Measurements from ENCODE around the gene AHSA1. TPM values are rescaled to one million over a fixed set of nuclear protein-coding genes. Genes with fewer than 3 reads are reported as not detected.

AHSA1 gene
- polyA plus RNA-seq, 1 donor from 2014 or later, result 207 TPM

DNA sequence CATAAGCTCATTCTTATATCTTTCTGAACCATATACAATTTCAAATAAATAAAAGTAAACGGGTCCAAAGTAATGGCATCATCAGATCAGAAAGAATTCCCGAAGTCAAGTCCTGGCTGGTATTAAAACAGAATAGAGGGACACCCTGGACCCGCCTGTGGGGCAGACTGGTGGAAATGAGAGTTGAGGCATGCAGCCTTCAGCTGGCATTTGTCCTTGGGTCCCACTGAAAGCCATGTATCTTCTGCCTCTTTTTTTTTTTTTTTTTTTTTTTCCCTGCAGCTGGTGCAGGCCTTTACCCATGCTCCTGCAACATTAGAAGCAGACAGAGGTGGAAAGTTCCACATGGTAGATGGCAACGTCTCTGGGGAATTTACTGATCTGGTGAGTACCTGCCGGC, 9.9 kb downstream of the AHSA1 start (continued):
- TF ChIP-seq TAF1 (IDR thresholded peaks at IDR 0.05; ENCODE audit: low read depth) (no peak), POLR2AphosphoS5 (IDR thresholded peaks at IDR 0.05) (no peak), SMC3 (conservative IDR thresholded peaks at IDR 0.05; ENCODE audit: poor library complexity) (no peak)

GRCh38 chr14:77469067-77469505, 11.2 kb downstream of the AHSA1 start:
- Histone ChIP-seq H3K9ac (ENCODE audit: low read length) (no peak overlapping the region), H3K27ac (ENCODE audit: low read length) (no peak overlapping the region), H3K27me3 (ENCODE audit: insufficient read depth, low read depth, low read length) (no peaks in the 10 kb centered on the region), H3K79me2 (replicated peaks; ENCODE audit: insufficient read depth, low read length) (no peaks in the 10 kb centered on the region), H3F3A (ENCODE audit: insufficient read depth, low read length, poor library complexity, severe bottlenecking) (no peaks in the 10 kb centered on the region), H3K9me2 (ENCODE audit: insufficient read depth, low read length) (no peaks in the 10 kb centered on the region), H3K4me3 (ENCODE audit: low read length) (no peak overlapping the region), H3K36me3 (ENCODE audit: insufficient read depth, low read length) (peaks cover 3% of the 10 kb centered on the region), H3K9me3 (ENCODE audit: low read length) (no peaks in the 10 kb centered on the region), H2AFZ (ENCODE audit: low read depth, low read length) (no peak overlapping the region), H3K4me2 (ENCODE audit: low read length) (no peak overlapping the region), H4K20me1 (ENCODE audit: insufficient read depth) (no peaks in the 10 kb centered on the region)
- TF ChIP-seq SMC3 (conservative IDR thresholded peaks at IDR 0.05; ENCODE audit: poor library complexity) (no peak), POLR2AphosphoS5 (IDR thresholded peaks at IDR 0.05) (no peak), EZH2 (IDR thresholded peaks at IDR 0.05; ENCODE audit: borderline replicate concordance, insufficient read depth, low read length, poor library complexity, severe bottlenecking) (no peak), RAD21 (conservative IDR thresholded peaks at IDR 0.05) (no peak), EP300 (conservative IDR thresholded peaks at IDR 0.05; ENCODE audit: poor library complexity, severe bottlenecking) (no peak), CTCF (IDR thresholded peaks at IDR 0.05; ENCODE audit: poor library complexity, severe bottlenecking) (no peak), TAF1 (IDR thresholded peaks at IDR 0.05; ENCODE audit: low read depth) (no peak), MXI1 (conservative IDR thresholded peaks at IDR 0.05; ENCODE audit: poor library complexity, severe bottlenecking) (no peak)
- TF ChIP-seq, protein P1, sequence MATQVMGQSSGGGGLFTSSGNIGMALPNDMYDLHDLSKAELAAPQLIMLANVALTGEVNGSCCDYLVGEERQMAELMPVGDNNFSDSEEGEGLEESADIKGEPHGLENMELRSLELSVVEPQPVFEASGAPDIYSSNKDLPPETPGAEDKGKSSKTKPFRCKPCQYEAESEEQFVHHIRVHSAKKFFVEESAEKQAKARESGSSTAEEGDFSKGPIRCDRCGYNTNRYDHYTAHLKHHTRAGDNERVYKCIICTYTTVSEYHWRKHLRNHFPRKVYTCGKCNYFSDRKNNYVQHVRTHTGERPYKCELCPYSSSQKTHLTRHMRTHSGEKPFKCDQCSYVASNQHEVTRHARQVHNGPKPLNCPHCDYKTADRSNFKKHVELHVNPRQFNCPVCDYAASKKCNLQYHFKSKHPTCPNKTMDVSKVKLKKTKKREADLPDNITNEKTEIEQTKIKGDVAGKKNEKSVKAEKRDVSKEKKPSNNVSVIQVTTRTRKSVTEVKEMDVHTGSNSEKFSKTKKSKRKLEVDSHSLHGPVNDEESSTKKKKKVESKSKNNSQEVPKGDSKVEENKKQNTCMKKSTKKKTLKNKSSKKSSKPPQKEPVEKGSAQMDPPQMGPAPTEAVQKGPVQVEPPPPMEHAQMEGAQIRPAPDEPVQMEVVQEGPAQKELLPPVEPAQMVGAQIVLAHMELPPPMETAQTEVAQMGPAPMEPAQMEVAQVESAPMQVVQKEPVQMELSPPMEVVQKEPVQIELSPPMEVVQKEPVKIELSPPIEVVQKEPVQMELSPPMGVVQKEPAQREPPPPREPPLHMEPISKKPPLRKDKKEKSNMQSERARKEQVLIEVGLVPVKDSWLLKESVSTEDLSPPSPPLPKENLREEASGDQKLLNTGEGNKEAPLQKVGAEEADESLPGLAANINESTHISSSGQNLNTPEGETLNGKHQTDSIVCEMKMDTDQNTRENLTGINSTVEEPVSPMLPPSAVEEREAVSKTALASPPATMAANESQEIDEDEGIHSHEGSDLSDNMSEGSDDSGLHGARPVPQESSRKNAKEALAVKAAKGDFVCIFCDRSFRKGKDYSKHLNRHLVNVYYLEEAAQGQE (IDR thresholded peaks at IDR 0.05; ENCODE audit: borderline replicate concordance), result no peak

DNA sequence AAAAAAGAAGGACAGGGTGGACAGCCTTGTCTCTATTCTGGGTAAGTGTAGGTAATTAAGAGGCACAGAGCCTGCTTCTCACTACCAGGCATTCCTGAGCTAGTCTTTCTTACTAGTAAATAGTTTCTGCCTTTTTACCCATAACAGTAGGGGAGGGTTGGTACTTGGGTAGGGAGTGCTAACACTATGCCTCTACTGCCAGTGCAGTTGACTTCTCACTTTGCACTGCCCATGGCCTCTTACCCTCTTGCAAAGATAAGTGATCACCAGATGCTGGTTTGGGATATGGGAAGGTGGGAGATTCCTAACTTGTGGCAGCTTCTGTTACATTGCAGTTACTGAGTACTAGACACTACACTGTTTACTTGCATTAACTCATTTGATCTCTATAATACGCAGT, 11.6 kb downstream of the AHSA1 start:
- Histone ChIP-seq H3K27me3 (ENCODE audit: insufficient read depth, low read depth, low read length) (no peaks in the 10 kb centered on the region), H2AFZ (ENCODE audit: low read depth, low read length) (no peak overlapping the region)

More for the DNA sequence above, 11.6 kb downstream of the AHSA1 start:
- no peaks in the 10 kb centered on the region for H3F3A ChIP-seq (ENCODE audit: insufficient read depth, low read length, poor library complexity, severe bottlenecking)
- H3K4me2 ChIP-seq (ENCODE audit: low read length), result no peak overlapping the region
- no peaks in the 10 kb centered on the region for H3K9me2 ChIP-seq (ENCODE audit: insufficient read depth, low read length)
- no peaks in the 10 kb centered on the region for H4K20me1 ChIP-seq (ENCODE audit: insufficient read depth)
- H3K9me3 ChIP-seq (ENCODE audit: low read length), result no peaks in the 10 kb centered on the region
- no peak overlapping the region for H3K9ac ChIP-seq (ENCODE audit: low read length)
- no peaks in the 10 kb centered on the region for H3K79me2 ChIP-seq (replicated peaks; ENCODE audit: insufficient read depth, low read length)
- H3K4me3 ChIP-seq (ENCODE audit: low read length), result no peak overlapping the region
- H3K27ac ChIP-seq (ENCODE audit: low read length), result no peak overlapping the region
- no peak for TF ChIP-seq MXI1 (conservative IDR thresholded peaks at IDR 0.05; ENCODE audit: poor library complexity, severe bottlenecking)
- H3K36me3 ChIP-seq (ENCODE audit: insufficient read depth, low read length), result peaks cover 3% of the 10 kb centered on the region
